ENCODE data around the gene PRELID1. TPM values are rescaled to one million over a fixed set of nuclear protein-coding genes. Genes with fewer than 3 reads are reported as not detected.

PRELID1 gene
- polyA plus RNA-seq, 3 donors = 94.5 to 151 (median 114) TPM

DNA sequence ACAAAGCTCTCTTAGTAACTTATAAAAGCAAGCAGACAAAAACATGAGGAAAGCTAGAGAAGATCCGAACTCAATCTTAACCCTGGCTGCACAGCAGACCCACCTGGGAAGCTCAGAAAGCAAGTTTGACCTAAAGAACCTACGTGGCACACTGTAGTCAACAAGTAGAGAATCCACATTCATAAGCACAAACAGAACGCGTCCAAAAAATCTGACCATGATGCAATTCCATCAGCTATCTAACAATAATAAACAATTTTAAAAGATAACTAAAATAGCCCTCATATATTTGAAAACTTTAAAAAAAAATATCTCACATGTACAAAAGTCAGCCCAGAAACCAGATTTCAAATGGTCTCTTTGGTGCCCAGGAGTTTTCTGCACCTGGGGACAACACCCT is 43.2 kb downstream of the PRELID1 start:
- no peak for DNase-seq (ENCODE audit: extremely low read depth in 1 of 11, low read depth in 9 of 11, low spot score in 4 of 11)

DNA sequence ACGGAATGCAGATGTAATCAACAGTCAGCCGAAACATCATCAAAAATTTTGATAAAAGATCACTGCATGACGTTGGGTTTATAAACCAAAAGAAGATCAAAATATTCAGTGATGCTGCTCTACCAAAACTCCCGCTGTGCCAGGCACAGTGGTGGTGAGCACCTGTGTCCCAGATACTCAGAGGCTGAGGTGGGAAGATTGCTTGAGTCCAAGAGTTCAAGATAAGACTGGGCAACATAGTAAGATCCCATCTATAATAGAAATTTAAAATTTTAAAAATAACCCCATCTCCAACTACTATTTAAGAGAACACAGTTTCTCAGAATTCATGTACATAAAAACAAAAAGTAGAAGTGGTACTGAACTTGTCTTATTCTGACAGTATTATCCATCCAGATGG is 44.1 kb downstream of the PRELID1 start:
- DNase-seq (ENCODE audit: extremely low read depth in 1 of 11, low read depth in 9 of 11, low spot score in 4 of 11) = no peak

DNA sequence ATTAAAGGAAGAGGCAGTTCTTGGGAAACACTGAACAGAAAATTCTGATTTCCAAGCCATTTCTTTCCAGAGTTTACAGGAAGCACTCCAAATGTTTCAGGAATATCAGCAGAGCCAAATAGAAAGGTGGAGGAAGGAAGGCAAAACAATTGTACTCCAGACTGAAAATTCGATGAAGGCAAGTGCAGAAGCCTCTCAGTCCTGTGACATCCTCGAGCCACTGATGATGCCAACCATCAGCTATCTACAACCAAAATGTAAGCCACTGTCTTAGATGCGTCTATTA is 45.7 kb downstream of the PRELID1 start:
- no peak for DNase-seq (ENCODE audit: extremely low read depth in 1 of 11, low read depth in 9 of 11, low spot score in 4 of 11)

DNA sequence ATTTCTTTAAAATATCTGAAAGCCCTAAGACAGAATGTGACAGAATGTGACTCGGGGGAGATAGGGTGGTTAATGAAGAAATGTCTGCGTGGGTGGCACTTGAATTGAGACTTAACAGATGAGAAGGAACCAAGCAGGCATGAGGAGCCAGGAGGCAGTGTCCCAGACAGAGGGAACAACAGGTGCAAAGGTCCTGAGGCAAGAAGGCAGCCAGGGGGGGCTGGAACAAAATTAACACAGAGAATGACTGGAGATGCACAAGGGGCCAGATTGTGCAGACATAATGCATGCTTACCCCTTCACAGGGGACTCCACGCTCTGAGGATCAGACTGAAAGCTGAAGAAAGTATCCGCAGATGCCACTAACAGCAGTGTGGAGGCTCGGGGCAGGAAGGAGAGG is 46.2 kb downstream of the PRELID1 start:
- no peak for DNase-seq (ENCODE audit: extremely low read depth in 1 of 11, low read depth in 9 of 11, low spot score in 4 of 11)

DNA sequence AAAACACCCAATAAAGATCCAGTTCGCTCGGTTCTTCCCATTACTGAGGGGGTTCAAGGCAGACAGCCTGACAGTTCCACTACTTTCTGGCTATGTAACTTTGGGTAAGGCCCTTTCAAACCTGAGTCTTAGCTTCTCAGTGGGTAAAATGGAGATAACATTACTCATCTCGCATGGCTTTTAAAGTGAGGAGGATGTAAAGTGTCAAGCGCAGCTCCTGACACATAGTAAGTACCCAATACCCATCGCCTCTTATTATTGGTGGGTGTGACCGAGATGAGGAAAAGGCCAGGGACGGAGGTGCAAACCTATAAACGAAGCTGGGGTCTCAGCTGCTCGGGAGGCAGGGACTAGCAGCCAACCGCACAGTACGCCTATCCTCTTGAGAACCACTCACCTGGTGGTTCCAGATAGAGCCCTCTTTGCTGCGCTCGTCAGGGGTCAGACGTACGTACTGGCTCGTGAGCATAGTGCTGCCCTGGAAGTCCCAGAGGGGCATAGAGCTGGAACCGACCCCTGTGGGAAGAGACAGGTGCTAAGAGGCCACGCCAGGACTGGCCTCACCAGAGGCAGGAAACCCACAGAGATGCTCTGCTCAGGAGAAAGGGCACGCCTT is 47.3 kb downstream of the PRELID1 start:
- DNase-seq (ENCODE audit: extremely low read depth in 1 of 11, low read depth in 9 of 11, low spot score in 4 of 11) = no peak

DNA sequence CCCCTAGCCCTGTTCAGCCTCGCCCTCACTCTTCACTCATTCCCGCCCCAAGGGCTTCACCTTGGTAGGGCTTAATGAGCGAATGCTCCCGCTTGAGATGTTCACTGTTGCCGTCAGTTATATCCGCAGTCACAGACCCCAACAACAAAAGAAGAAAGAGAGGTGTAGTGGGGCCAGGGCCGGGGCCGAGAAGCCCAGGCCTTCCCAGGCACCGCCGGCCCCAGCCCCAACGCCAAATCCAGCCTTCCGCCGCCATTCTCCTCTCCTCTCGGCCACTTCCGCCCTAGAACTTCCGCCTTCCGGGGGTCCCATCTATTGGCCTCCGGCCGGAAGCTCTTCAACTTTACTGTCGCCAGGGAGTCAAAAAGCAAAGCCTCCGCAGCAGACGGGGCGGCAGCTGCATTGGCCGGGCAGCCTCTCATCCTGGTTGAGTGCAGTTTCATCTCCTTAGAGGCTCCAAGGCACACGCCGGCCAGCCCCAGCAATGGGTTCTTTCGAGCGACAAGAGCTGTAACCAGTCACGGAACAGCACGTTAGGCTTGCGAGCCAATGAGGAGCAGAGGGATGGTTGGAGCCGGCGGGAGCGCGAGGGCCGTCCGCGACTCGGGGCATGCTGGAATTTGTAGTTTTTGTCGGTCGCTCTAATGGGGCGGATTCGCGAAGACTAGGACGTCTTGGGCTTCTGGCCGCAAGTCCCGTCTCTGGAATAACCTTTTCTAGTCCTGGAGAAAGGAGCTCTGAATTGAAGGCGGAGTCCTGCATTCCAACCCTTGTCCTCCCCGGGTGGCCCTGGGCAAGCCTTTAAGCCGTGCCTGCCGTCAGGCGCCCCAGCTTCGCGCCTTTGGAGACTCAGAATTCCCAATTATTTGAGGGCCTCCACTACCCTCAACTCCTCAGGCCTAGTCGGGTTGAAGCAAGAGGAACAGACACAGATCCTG is 48.1 kb downstream of the PRELID1 start, which contains the start of gene LMAN2:
Gene LMAN2 (minus strand): TSS at position 277 of the 938 bp plus-strand sequence. CDS start 21 bp downstream, at position 256.
- peak; percentile 87 to 96 (median 93) for DNase-seq (ENCODE audit: extremely low read depth in 1 of 11, low read depth in 9 of 11, low spot score in 4 of 11)

DNA sequence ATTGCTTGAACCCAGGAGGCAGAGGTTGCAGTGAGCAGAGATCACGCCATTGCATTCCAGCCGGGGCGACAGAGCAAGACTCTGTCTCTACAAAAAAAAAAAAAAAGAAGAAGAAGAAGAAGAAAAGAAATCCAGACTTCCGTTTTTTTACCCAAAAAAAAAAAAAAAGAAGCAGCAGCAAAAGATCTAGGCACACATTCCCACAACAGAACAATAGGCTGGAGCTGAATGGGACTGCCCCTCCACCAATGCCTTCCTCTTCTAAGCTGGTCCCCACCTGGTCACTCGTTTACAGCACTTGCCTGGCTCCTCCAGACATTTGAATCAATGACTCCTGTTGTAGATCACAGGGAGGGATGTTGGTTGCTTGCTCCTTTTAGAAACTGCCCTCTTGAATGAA is 49.5 kb downstream of the PRELID1 start:
- DNase-seq (ENCODE audit: extremely low read depth in 1 of 11, low read depth in 9 of 11, low spot score in 4 of 11) = no peak

DNA sequence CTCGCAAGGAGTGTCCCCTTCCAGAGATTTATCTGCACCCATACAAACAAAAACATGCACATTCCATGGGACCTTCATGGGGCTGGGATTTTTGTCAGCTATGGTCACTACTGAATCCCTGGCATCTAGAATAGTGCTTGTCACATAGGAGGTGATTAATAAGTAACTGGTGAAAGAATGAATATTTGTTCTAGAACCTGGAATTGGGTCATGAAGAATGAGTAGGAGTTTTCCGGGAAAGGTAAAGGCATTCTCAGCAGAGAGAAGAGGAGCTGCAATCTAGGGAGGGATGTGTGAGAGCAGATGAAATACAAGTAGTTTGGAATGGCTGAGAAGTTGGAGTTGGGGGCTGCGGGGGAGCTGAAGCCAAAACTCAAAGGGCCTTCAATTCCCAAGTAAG is 50.7 kb downstream of the PRELID1 start:
- no peak for DNase-seq (ENCODE audit: extremely low read depth in 1 of 11, low read depth in 9 of 11, low spot score in 4 of 11)

DNA sequence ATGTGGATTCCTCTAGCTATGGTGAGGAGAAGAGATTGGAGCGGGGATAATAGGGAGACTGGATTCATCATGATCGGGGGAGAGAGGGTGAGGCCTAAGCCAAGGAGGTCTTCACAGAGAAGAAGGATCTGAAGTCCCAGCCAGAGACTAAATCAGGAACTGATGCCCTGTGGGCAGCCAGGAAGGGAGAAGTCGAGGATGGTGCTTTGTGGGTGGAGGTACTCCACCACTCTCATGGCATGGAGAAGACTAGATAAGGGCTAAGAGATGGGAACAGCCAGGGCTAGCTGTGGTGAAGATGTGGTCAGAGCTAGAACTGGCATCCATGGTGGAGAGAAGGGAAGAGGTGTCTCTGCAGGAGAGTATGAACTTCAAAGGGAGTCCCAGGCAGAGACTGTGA is 51.1 kb downstream of the PRELID1 start:
- DNase-seq (ENCODE audit: extremely low read depth in 1 of 11, low read depth in 9 of 11, low spot score in 4 of 11) = no peak

DNA sequence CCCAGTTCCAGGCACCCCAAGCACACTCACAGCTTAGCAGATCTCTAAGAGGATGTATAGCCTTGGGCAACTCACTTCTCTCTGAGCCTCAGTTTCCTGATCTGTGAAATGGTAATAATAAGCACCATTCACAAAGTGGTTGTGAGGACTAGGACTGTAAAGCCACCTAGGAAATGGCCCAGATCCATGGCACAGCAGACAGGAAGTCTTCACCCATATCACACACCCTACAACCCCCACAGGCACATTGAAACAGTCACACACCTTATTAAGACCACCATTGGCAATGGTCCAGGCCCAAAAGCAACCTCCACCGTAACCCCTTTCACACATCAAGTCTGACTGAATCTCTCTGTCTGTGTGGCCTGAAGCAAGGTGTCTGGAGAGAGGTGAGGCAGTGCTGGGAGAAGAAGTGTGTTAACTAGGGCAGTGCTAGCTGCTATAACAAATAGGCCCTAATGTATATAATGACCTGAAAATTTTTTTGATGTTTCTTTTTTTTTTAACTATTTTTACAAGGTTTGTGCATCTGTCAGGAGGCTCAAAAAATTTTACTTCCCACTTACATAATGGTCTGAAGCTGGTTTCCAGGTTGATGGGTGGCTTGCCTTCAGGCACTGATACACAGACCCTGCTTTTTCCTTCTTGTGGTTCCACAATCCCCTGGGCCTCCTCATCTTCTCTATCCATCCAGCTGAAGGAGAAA is 51.7 kb downstream of the PRELID1 start:
- no peak for DNase-seq (ENCODE audit: extremely low read depth in 1 of 11, low read depth in 9 of 11, low spot score in 4 of 11)

DNA sequence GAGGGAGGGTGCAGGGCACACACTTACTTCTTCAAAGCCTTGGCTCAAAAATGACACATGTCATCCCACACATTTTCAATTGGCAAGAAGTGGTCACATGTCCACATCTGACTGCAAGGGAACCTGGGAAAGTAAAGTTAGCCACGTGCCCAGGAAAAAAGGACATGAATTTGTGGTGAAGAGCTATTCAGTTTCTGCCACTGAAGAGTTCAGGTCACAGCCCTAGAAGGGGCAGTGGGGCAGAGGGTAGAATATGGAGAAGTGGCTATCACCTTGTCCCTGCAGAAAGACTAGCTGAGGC is 52.2 kb downstream of the PRELID1 start:
- no peak for DNase-seq (ENCODE audit: extremely low read depth in 1 of 11, low read depth in 9 of 11, low spot score in 4 of 11)

Other genes with a start within 250 kb of the PRELID1 start
- gene FGFR4, start 216.9 kb upstream of the PRELID1 start, polyA plus RNA-seq (ENCODE audit: insufficient read length in 3 of 3) = 10 to 100 TPM; 58.3 to 85.7 (median 79.7) TPM
- 10 to 100 TPM; 60.4 to 66.3 (median 63.1) TPM for gene NSD1, start 170.0 kb upstream of the PRELID1 start, polyA plus RNA-seq (ENCODE audit: insufficient read length in 3 of 3)
- 10 to 100 TPM; 24.3 to 32.0 (median 28.8) TPM for gene RAB24, start 80 bp upstream of the PRELID1 start, polyA plus RNA-seq (ENCODE audit: insufficient read length in 3 of 3)
- 10 to 100 TPM; 15.2 to 26.5 (median 22.1) TPM for gene MXD3, start 8.1 kb downstream of the PRELID1 start, polyA plus RNA-seq (ENCODE audit: insufficient read length in 3 of 3)
- 100 to 1,000 TPM; 110 to 153 (median 140) TPM for gene LMAN2, start 47.9 kb downstream of the PRELID1 start, polyA plus RNA-seq (ENCODE audit: insufficient read length in 3 of 3)
- gene RGS14, start 54.1 kb downstream of the PRELID1 start, polyA plus RNA-seq (ENCODE audit: insufficient read length in 3 of 3) = 10 to 100 TPM; 12.1 to 17.5 (median 14.1) TPM
- gene SLC34A1, start 80.6 kb downstream of the PRELID1 start, polyA plus RNA-seq (ENCODE audit: insufficient read length in 3 of 3) = 100 to 1,000 TPM; 181 to 315 (median 202) TPM
- 1 to 10 TPM in 2 of 3 donors, under 1 TPM in 1; 0.37 to 7.4 (median 3.2) TPM for gene PFN3, start 96.9 kb downstream of the PRELID1 start, polyA plus RNA-seq (ENCODE audit: insufficient read length in 3 of 3)
- 10 to 100 TPM in 2 of 3 donors, 1 to 10 TPM in 1; 9.1 to 25.2 (median 10.2) TPM for gene F12, start 105.8 kb downstream of the PRELID1 start, polyA plus RNA-seq (ENCODE audit: insufficient read length in 3 of 3)
- 10 to 100 TPM; 21.2 to 31.2 (median 30.8) TPM for gene GRK6, start 122.9 kb downstream of the PRELID1 start, polyA plus RNA-seq (ENCODE audit: insufficient read length in 3 of 3)
- 1 to 10 TPM in 2 of 3 donors, under 1 TPM in 1; 0.96 to 2.8 (median 2.8) TPM for gene PRR7, start 143.0 kb downstream of the PRELID1 start, polyA plus RNA-seq (ENCODE audit: insufficient read length in 3 of 3)
- gene DBN1, start 169.8 kb downstream of the PRELID1 start, polyA plus RNA-seq (ENCODE audit: insufficient read length in 3 of 3) = 100 to 1,000 TPM; 169 to 239 (median 183) TPM
- 100 to 1,000 TPM in 2 of 3 donors, 10 to 100 TPM in 1; 82.7 to 143 (median 125) TPM for gene PDLIM7, start 193.8 kb downstream of the PRELID1 start, polyA plus RNA-seq (ENCODE audit: insufficient read length in 3 of 3)
- gene DOK3, start 206.0 kb downstream of the PRELID1 start, polyA plus RNA-seq (ENCODE audit: insufficient read length in 3 of 3) = 1 to 10 TPM; 3.8 to 7.1 (median 5.8) TPM
- gene DDX41, start 213.2 kb downstream of the PRELID1 start, polyA plus RNA-seq (ENCODE audit: insufficient read length in 3 of 3) = 100 to 1,000 TPM in 2 of 3 donors, 10 to 100 TPM in 1; 84.2 to 112 (median 107) TPM